HCT116 (cell line): Measurements from ENCODE around the gene KRT74. TPM values are rescaled to one million over a fixed set of nuclear protein-coding genes. Genes with fewer than 3 reads are reported as not detected.

Source experiments
- ATAC-seq: fragments of 200-7000 bp; cut with Tn5 transposase; 2 replicates; pipeline ENCODE4 v1.9.1; 2020; ENCODE audit warnings: mild to moderate bottlenecking, moderate library complexity
- BruUV-seq: library from RNA; stranded (reverse); fragments of 400-500 nt; replicated peaks from 2 replicates; lab custom pipeline; 2021; lab: Mats Ljungman, UMichigan
- CTCF ChIA-PET: fragments of 300-600 bp; sonication (Branson Sonifier 250); formaldehyde crosslinking; loops from one replicate; lab custom pipeline; 2021; ENCODE audit warnings: antibody characterized with exemption; lab: Charles Lee
- POLR2A ChIA-PET: fragments of 300-600, 350-600 bp; sonication (Branson Sonifier 250); formaldehyde crosslinking; loops from one replicate; lab custom pipeline; 2021; ENCODE audit warnings: antibody characterized with exemption; lab: Charles Lee
- RAD21 ChIA-PET, 2 experiments: fragments of 300-600 bp; sonication (Branson Sonifier 250); formaldehyde crosslinking; loops; one replicate each; lab custom pipeline; 2023; ENCODE audit warnings: low total read pairs in 2 of 2; ENCODE audit not compliant: uncharacterized antibody in 2 of 2, unreplicated experiment in 2 of 2, low non-redundant PET in 1 of 2; lab: Charles Lee
- DNase-seq: peaks from one replicate; pipeline ENCODE4 v3.0.0-alpha.2; 2010; ENCODE audit warnings: low read depth, low spot score
- H2AFZ ChIP-seq: fragments of 200-600 bp; shearing (Covaris generic), sonication (generic); 2 replicates; pipeline ENCODE4 v1.6.1; 2017; ENCODE audit warnings: low read depth, mixed run types, mixed read lengths, antibody characterized with exemption, low read length; ENCODE audit not compliant: poor library complexity, severe bottlenecking
- H3K27ac ChIP-seq: 2 replicates; pipeline ENCODE4 v1.5.1; 2012; ENCODE audit warnings: low read depth, low read length
- H3K27me3 ChIP-seq: fragments of 200-600 bp; sonication (generic); 2 replicates; pipeline ENCODE4 v1.6.1; 2016; ENCODE audit warnings: mixed run types, low read length, mixed read lengths; ENCODE audit not compliant: insufficient read depth
- H3K36me3 ChIP-seq, 2 experiments: fragments of 200-500 bp in 1 of 2; fragments of 200-600 bp in 1 of 2; sonication (Bioruptor generic) in 1 of 2; sonication (generic) in 1 of 2; 2 replicates each; pipeline versions ENCODE4 v1.5.1 to v1.6.1; 2014 to 2016; ENCODE audit warnings: low read length in 2 of 2, inconsistent platforms in 1 of 2, mixed read lengths in 1 of 2, mixed run types in 1 of 2; ENCODE audit not compliant: insufficient read depth in 2 of 2, control insufficient read depth in 1 of 2
- H3K4me1 ChIP-seq, 2 experiments: fragments of 200-600 bp in 1 of 2; sonication (generic) in 1 of 2; 2 replicates each; pipeline versions ENCODE4 v1.5.1 to v1.6.1; 2012 to 2017; ENCODE audit warnings: low read length in 2 of 2, inconsistent platforms in 1 of 2, mild to moderate bottlenecking in 1 of 2, mixed read lengths in 1 of 2, mixed run types in 1 of 2, moderate library complexity in 1 of 2; ENCODE audit not compliant: insufficient read depth in 2 of 2, control insufficient read depth in 1 of 2
- H3K4me2 ChIP-seq: fragments of 200-600 bp; sonication (generic); 2 replicates; pipeline ENCODE4 v1.6.1; 2017; ENCODE audit warnings: mixed run types, low read length, mixed read lengths
- H3K4me3 ChIP-seq, 2 experiments: fragments of 200-600 bp in 1 of 2; sonication (generic) in 1 of 2; replicated peaks in 1 of 2; 2 replicates each; pipeline ENCODE4 v1.5.1; 2011 to 2016; ENCODE audit warnings: low read length in 2 of 2, control low read depth in 1 of 2, low read depth in 1 of 2, mild to moderate bottlenecking in 1 of 2, mixed read lengths in 1 of 2, mixed run types in 1 of 2
- H3K79me2 ChIP-seq: fragments of 200-600 bp; sonication (generic); 2 replicates; pipeline ENCODE4 v1.6.1; 2017; ENCODE audit warnings: mild to moderate bottlenecking, mixed run types, low read length, moderate library complexity, mixed read lengths; ENCODE audit not compliant: insufficient read depth
- H3K9ac ChIP-seq: fragments of 200-600 bp; sonication (generic); 2 replicates; pipeline ENCODE4 v1.6.1; 2016; ENCODE audit warnings: low read length, mixed read lengths
- H3K9me2 ChIP-seq: fragments of 200-600 bp; sonication (generic), shearing (Covaris generic); 2 replicates; pipeline ENCODE4 v1.6.1; 2017; ENCODE audit warnings: mixed run types, mild to moderate bottlenecking, moderate library complexity; ENCODE audit not compliant: insufficient read depth
- H3K9me3 ChIP-seq, 2 experiments: fragments of 200-500 bp in 1 of 2; fragments of 200-600 bp in 1 of 2; sonication (Bioruptor generic) in 1 of 2; sonication (generic) in 1 of 2; 2 replicates each; pipeline ENCODE4 v1.6.1; 2014 to 2017; ENCODE audit warnings: low read length in 2 of 2, mixed read lengths in 2 of 2, inconsistent platforms in 1 of 2, low read depth in 1 of 2, mild to moderate bottlenecking in 1 of 2, mixed run types in 1 of 2, moderate library complexity in 1 of 2; ENCODE audit not compliant: control insufficient read depth in 1 of 2, insufficient read depth in 1 of 2
- H4K20me1 ChIP-seq: fragments of 200-600 bp; sonication (generic), shearing (Covaris generic); 2 replicates; pipeline ENCODE4 v1.6.1; 2017; ENCODE audit warnings: mixed run types, mild to moderate bottlenecking, moderate library complexity; ENCODE audit not compliant: insufficient read depth
- ATF3 ChIP-seq: IDR thresholded peaks from 2 replicates; pipeline ENCODE4 v1.6.1; 2012
- CBX3 ChIP-seq: IDR thresholded peaks from 2 replicates; pipeline ENCODE4 v1.6.1; 2012; ENCODE audit warnings: low read depth
- CEBPB ChIP-seq: IDR thresholded peaks from 2 replicates; pipeline ENCODE4 v1.6.1; 2012; ENCODE audit warnings: low read depth
- CTCF ChIP-seq, 3 experiments: fragments of 200-600 bp in 1 of 3; sonication (generic) in 1 of 3; IDR thresholded peaks in 2 of 3; conservative IDR thresholded peaks in 1 of 3; 2 replicates each; pipeline ENCODE4 v1.5.1; 2012 to 2017; ENCODE audit warnings: low read depth in 2 of 3, low read length in 2 of 3, antibody characterized with exemption in 1 of 3, borderline replicate concordance in 1 of 3, control low read depth in 1 of 3, mild to moderate bottlenecking in 1 of 3, mixed read lengths in 1 of 3, mixed run types in 1 of 3, moderate library complexity in 1 of 3; ENCODE audit not compliant: insufficient read depth in 1 of 3
- EZH2phosphoT487 ChIP-seq: fragments of 200-600 bp; IDR thresholded peaks from 2 replicates; pipeline ENCODE4 v1.6.1; 2018; ENCODE audit warnings: antibody characterized with exemption, borderline replicate concordance
- JUND ChIP-seq: IDR thresholded peaks from 2 replicates; pipeline ENCODE4 v1.6.1; 2012
- SRF ChIP-seq: IDR thresholded peaks from 2 replicates; pipeline ENCODE4 v1.6.1; 2012; ENCODE audit warnings: low read depth
- ZFX ChIP-seq: fragments of 450-650 bp; IDR thresholded peaks from 2 replicates; pipeline ENCODE4 v1.6.1; 2017
- ZNF274 ChIP-seq: fragments of 200-500 bp; sonication (Bioruptor generic); IDR thresholded peaks from 2 replicates; pipeline ENCODE4 v1.6.1; 2014; ENCODE audit warnings: mild to moderate bottlenecking, low read depth, low read length, inconsistent platforms
- intact Hi-C: fragments of 100-400 bp; cut with micrococcal nuclease; formaldehyde crosslinking; loops from 2 replicates; pipeline ENCODE4 v1.10.0; 2022
- total RNA-seq: library from RNA; stranded (reverse); gene quantifications from one replicate; pipeline ENCODE4 v1.2.1, GENCODE V29; 2021; ENCODE audit not compliant: unreplicated experiment
- TF ChIP-seq, protein P1 (sequence below): IDR thresholded peaks from 2 replicates; pipeline ENCODE4 v1.6.1; 2011; ENCODE audit warnings: mild to moderate bottlenecking, low read length, moderate library complexity; ENCODE audit not compliant: insufficient replicate concordance; ENCODE audit errors: extremely low read depth

KRT74 gene
- total RNA-seq, 1 experiment from 2014 or later = not detected

- TF ChIP-seq, protein P1, sequence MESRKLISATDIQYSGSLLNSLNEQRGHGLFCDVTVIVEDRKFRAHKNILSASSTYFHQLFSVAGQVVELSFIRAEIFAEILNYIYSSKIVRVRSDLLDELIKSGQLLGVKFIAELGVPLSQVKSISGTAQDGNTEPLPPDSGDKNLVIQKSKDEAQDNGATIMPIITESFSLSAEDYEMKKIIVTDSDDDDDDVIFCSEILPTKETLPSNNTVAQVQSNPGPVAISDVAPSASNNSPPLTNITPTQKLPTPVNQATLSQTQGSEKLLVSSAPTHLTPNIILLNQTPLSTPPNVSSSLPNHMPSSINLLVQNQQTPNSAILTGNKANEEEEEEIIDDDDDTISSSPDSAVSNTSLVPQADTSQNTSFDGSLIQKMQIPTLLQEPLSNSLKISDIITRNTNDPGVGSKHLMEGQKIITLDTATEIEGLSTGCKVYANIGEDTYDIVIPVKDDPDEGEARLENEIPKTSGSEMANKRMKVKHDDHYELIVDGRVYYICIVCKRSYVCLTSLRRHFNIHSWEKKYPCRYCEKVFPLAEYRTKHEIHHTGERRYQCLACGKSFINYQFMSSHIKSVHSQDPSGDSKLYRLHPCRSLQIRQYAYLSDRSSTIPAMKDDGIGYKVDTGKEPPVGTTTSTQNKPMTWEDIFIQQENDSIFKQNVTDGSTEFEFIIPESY = no peak
- TF ChIP-seq ATF3 (no peak), CEBPB (no peak), SRF (no peak), CTCF (IDR thresholded peaks at IDR 0.05 in 2 of 3, conservative IDR thresholded peaks at IDR 0.05 in 1 of 3; ENCODE audit: borderline replicate concordance in 1 of 3, insufficient read depth in 1 of 3, low read depth in 2 of 3, low read length in 2 of 3) (no peak)
Measured at GRCh38 chr12:52600475-52600874, 26.8 kb upstream of the KRT74 start (continued).

DNA sequence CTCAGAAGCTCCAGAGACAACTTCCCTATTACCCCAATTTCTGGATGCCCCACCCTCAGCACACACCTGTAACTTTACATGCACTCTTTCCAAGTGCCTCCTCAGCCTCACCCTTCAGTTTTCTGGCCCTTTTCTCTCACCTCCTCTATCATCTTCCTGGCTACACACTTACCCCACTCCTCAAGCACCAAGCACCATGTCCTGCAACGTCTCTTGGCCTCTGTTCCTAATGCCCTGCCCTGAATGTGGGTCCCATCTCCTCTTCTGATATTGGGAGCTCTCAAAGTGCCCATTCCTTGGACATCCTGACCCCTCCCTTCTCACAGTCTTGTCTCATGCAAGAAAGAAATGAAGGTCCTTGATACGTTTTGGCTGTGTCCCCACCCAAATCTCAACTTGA lies 26.4 kb upstream of the KRT74 start:
- Histone ChIP-seq H3K27me3 (no peaks in the 10 kb centered on the region; the same call in 1 of the 2 replicates), H2AFZ (no peak overlapping the region), H3K4me1 (peaks cover 0 to 21% of the 10 kb centered on the region in 2 experiments; a peak in 3 of 4 replicates), H3K79me2 (no peaks in the 10 kb centered on the region), H3K36me3 (no peaks in the 10 kb centered on the region), H3K9ac (no peak overlapping the region), H3K4me3 (no peak overlapping the region), H3K27ac (no peak overlapping the region), H3K9me2 (no peaks in the 10 kb centered on the region), H4K20me1 (no peaks in the 10 kb centered on the region), H3K9me3 (no peaks in the 10 kb centered on the region), H3K4me2 (no peak overlapping the region)
- ATAC-seq (no peak), DNase-seq (no peak)
- intact Hi-C loops = no loop called here
- ChIA-PET CTCF (no interaction called here), RAD21 (no interaction called here), POLR2A (no interaction called here)
- TF ChIP-seq ZFX (no peak), CBX3 (no peak), CTCF (IDR thresholded peaks at IDR 0.05 in 2 of 3, conservative IDR thresholded peaks at IDR 0.05 in 1 of 3; ENCODE audit: borderline replicate concordance in 1 of 3, insufficient read depth in 1 of 3, low read depth in 2 of 3, low read length in 2 of 3) (no peak), JUND (no peak), ZNF274 (no peak), ATF3 (no peak), EZH2phosphoT487 (no peak), SRF (no peak)
- TF ChIP-seq, protein P1 = no peak
- BruUV-seq = no TSS peak
